Hippocampal formation (tissue), 2 donors: ENCODE measurements around the gene SHISAL2B.
"Not testable (repeated sequence)": the region's sequence is repeated elsewhere in the genome, so short reads cannot be mapped to it uniquely, and the experiment has no call there.

Experiments
- DNase-seq, 2 donors: peaks; one replicate each; lab custom pipeline; 2025; lab: John Stamatoyannopoulos, UW

The SHISAL2B gene

DNA sequence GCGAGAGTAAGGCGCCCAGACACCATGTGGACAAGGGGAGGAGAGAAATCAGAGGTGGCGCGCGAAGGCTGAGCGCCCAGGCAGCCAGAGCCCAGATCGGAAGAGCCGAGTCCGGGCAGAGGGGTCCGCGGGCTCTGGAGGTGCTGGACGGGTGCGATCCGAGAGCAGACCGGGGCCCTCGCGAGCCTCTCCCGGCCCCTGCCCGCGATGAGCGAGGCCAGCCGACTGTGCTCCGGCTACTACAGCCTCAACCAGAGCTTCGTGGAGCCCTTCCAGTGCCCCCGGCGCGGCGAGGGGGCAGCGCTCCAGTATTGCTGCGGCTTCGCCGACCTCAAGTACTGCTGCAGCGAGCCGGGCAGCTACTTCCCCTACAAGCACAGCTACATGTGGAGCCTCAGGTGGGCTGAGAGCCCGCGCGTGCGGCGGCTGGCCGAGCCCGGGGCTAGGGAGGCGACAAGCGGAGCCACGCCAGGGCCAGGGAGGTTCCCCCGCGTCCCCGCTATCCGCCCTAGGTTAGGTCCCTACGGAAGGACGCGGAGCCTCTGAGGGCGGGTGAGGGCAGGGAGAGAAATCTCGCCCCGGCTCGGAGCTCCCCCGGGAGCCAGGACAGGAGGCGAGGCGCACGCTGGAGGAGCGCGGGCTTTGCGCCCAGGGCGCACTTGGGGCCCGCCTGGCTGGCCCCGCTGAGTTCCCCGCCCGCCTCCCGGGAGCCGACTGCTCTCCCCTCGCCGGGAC, at the start of gene SHISAL2B:
Gene SHISAL2B (plus strand): TSS at position 87 of the 735 bp plus-strand sequence. CDS start 121 bp downstream, at position 208.
- no peak for DNase-seq

DNA sequence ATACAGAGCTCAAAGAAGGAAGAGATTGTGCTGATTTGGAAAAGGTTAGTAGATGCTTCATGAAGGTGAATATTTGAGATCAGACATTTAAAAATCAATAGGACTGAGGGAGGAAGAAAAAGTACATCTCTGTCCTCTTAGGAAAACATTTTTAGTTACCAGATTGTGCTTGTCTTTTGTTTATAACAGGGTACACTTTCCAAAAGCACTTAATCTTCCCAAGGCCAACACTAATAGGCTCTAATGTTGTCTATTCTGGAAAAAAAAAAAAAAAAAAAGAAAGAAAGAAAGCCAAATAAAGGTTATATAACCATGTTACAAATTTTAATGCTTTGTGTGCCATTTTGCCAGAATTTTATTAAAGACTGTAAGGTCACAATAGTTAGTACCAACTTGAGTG, 45.5 kb upstream of the SHISAL2B start:
- no peak for DNase-seq

DNA sequence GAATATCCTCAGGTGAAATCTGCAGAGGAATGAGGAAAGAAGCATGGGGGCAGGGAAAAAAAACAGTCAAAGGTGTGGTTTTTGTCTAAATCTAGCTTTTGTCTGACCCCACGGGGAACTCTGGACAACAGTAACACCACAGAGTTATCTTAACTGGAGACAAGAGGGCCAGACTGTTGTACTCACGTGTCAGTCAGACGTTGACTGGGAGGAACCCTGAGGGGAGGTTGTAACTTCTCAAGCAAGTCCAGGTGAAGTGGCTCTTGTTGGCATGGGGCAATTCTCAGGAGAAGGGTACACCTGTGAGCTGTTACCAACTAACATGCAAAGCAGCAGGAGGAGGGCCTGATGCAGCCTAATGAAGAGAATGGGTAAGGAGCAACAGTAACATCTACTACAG, 44.1 kb upstream of the SHISAL2B start:
- DNase-seq, result no peak

DNA sequence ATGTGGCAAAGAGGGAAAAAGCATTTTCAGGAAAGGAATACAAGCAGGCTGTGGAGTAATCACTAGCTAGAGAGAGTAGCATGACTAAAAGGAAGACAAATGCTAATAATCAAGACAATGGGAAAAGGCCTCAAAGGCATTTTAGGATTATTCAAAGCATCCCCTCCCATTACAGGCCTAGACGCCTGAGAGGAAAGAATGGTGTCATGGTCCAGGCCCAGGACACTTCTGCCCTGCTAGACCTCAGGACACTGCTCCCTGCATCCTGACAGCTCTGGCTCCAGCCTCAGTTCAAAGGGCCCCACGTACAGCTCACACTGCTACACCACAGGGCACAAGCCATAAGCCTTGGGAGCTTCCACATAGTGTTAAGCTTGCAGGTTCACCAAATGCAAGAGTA, 40.8 kb upstream of the SHISAL2B start:
- DNase-seq, result no peak

DNA sequence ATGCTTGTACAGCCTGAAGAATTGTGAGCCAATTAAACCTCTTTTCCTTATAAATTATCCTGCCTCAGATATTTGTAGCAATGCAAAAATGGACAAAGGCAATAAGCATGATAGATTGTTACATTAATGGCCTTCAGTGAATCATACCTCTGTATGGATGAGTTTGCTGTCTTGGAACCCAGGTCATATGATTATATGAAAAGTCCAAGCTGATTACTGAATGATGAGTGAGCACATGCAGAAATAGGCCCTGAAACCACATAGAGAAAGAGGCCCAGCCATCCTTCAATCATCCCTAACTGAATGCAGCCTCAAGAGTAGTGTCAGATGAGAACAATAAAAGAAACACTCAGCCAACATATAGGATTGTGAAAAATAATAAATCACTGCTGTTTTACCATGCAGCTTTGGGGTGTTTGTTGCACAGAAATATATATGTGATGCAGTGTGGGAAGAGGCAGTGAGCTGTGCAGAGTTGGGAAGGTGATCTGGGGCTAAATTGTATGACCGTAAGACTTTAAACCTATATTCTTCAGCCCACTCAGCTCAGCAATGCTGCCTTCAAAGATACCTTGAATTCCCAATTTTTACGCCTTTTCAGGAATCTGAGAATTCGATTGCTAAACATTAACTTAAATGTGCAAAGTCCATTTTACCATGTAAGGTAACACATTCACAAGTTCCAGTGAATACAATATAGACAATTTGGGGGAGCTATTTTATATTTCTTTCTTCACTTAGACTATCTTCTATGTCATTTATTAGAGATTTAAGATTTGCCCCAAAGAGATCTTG, 36.3 kb upstream of the SHISAL2B start:
- DNase-seq, result no peak

DNA sequence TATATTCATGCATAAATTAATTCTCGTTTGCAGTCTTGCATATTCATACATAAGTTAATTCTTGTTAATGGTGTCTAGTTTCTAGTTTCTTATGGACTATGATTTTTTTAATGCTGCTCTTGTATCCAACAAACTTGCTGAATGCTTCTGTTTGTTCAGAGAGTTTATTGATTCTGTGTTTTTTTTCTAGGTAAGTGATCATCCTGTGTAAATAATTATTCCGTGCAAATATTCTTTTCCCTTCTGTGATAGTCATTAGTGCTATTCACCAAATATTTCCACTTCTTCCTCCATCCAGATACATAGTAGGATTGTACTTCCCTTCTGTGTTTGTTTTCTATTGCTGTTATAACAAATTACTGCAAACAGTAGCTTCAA, 35.8 kb upstream of the SHISAL2B start:
- DNase-seq, result no peak

DNA sequence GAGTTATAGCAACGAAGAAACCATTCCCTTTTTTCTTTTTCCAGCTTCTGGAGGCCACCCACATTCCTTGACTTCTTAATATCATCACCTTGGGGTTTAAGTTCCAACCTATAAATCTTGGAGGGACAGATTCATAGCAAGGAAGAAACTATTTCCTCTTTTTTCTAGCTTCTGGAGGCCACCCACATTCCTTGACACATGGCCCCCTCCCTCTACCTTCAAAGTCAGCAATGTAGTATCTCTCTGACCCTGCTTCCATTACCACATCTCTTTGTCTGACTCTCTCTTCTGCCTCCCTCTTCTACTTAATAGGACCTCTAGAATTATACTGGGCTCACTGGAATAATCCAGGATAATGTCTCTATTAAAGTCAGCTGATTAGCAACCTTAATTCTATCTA, 34.7 kb upstream of the SHISAL2B start:
- no peak for DNase-seq

DNA sequence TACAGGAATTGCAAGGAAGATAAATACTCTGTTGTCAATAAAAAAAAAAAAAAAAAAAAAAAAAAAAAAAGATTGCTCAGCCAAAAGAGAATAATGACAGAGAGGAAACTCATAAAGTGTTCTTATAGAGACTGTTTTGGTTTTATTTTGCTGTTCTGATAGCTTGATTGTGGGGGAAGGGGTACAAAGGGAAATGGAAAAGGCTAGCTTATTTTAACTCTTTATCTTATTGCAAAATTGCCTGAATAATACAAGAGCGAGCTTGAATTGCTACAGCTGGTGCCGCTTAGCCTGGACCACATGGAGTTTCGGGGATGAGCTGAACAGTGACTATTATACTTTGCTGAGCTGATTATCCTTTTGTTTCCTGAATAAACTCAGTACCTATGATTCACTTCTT, 31.0 kb upstream of the SHISAL2B start:
- no peak for DNase-seq

DNA sequence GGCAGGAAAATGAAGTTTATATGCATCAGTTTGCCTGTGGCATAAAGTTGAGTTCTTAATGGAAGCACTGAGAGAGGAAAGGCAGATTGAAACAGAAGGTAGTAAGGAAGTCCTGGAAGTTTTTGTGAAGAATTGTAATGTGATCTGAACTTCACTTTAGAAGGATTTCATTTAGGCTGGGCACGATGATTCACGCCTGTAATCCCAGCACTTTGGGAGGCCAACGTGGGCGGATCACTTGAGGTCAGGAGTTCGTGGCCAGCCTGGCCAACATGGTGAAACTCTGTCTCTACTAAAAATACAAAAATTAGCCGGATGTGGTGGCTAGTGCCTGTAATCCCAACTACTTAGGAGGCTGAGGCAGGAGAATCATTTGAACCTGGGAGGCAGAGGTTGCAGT, 27.1 kb upstream of the SHISAL2B start:
- DNase-seq, result not testable (repeated sequence)

DNA sequence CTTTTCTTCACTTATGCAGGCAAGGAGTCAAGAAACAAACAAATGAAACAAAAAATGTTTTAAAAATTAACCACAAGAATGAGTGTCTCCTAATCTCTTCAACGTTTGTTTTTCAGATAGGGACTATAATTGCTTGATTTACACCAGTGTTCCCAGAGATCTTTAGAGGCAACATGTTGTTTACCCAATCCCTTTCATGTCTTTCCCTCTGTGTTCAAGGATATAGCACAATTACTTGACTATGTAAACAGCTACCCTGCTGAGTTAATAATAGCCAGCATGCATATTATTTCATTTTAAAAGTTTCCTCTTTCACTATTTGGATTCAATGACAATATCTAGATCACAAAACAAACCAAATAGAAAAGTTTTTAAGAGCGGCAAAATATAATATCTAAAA, 25.1 kb upstream of the SHISAL2B start:
- no peak for DNase-seq

DNA sequence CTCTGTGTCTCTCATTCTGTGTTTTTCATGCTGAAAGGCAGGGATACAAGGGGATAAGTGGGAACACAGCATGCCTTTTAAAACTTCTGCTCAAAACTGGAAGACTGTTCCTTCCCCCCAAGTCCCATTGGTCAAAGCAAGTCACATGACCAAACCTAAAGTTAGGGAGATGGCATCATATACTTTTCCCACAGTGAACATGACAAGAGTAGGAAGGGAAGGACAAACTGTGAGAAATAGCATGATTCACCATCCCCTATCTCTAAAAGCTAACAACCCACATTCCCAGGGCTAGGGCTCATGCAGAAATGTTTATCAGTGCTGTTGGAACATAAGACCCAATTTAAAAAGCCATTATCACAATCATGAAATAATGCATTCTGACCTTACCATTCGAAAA, 24.2 kb upstream of the SHISAL2B start:
- no peak for DNase-seq

DNA sequence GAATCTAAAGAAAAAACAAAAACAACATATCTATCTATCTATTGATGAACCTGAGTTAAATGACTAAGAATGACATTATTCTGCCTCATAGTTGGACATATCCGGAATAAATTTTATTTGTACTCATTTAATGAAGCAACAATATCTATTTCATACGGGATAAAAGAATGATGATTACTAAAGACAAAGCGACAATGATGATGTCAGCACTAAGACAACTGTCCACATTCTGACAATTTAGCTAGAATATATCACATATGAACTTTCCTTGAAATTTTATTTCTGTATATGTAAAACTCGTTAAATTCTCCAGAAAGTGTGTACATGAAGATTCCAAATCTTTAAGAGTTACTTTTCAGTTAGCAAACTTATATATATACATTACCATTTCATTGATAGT, 23.2 kb upstream of the SHISAL2B start:
- no peak for DNase-seq

DNA sequence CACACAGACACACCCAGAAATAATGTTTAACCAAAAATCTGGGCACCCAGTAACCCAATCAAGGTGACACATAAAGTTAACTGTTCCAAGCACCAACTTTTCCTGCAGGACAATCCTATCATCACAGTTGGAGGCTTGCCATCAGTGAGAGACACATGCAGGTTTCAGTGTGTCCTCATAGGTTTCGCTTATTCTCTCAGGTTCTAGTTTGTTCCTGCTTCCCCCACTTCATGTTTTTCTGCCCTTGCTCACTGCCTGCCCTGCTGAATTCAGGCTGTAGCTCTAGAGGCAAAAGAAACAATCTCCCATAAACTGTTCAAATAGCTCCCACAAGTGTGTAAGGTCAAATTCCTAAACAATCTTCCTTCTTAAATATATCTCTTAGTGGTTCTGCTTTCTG, 20.0 kb upstream of the SHISAL2B start:
- no peak for DNase-seq

DNA sequence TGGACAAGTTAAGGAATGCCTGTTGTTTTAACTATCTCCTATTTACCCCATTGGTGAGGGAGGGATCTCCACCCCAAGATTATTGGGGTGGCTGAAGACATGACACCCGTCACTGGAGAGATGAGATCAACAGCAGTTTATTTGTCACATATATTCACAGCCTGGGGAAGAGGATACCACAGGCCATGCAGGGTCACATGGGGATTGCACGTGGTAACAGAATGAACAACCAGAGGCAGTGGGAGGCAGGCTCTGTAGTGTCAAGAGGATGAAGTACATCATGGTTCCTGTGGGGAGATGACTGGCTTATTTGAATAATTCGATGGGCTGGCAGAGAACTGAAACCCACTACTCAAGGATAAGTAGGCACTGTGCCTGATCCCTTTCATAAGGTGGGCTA, 18.6 kb upstream of the SHISAL2B start:
- no peak for DNase-seq

DNA sequence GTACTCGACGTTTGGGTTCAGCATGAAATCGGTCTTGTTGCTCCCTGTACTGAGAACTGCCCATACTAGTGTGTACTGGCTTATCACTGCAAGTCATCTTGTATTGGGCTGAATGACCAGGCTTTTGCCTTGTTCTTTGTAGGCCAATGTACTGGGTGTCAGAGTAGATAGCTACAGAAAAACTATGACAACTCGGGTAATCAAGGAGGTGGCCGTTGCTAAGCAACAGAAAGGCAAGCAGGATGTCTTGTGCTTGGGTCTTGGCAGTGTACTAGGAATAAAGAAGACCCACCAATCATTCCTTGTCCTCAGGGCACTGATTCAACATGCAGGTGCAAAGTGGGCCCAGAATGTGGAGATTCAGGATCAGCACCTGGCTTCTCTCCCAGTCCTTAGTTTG, 11.9 kb upstream of the SHISAL2B start:
- no peak for DNase-seq

DNA sequence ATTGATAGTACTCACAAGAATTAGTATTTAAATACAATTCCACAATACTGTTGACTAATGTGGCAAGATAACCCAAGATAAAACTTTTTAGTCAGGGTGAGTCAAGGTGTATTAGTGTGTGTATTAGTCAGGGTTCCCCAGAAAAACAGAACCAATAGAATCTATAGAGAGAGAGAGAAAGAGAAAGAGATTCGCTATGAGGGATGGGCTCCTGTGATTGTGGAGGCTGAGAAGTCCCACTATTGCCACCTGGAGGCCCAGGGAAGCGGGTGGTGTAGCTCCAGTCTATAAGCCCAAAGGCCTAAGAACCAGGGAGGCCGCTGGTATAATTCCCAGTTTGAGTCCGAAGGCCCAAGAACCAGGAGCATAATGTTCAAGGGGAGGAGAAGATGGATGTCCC, 10.0 kb upstream of the SHISAL2B start:
- DNase-seq, result no peak

DNA sequence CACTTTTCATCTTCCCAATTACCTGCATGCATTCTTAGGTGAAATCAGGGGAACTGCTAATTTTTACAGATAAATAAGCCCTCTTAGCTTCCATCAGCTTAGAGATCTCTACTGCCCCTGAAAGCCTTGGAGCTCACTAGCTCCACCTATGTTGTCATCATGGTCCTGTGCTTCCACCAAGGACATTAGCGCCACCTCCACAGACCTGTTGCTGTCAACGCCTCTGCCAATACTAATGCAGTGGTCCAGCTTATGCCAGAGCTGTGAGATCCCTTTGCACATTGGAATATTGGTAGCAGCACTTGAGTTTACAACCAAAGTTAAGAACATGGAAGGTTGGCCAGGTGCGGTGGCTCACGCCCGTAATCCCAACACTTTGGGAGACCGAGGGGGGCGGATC, 7.7 kb upstream of the SHISAL2B start:
- no peak for DNase-seq

DNA sequence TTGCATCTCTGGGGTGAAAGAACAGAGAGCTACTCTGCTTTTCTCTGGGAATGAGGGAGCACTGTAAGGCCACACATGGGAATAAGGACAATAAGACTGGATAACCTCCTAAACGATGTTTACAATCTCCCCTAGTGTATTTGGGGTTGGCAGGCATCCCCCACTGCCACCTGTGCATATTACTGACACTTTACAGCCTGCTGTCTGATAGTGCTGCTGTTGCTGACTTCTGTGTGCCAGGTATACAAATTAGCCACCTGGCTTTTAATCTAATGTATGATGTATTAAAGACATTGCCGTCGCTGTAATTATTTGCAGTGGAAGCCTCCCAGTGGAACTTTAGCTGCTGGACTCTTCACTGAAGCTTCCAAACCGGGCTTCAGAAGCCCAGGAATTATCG, 4.4 kb upstream of the SHISAL2B start:
- DNase-seq, result no peak

DNA sequence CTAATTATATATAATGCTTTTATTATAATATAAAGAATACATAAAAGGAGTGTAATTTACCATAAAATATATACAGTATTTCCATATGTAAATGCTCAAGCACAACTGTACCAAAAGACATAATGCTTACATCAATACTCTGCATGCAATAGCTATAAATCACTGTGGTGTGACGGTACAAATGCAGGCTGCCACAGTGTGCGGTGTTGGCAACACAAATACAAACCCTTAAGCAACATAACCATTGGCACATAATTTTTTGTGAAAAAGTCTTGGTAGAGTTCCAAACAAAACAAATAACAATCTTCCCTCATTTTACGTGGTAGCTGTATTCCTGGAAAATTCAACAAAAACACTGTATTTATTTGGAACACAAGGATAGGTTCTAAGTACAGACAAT, 1.9 kb upstream of the SHISAL2B start:
- no peak for DNase-seq

DNA sequence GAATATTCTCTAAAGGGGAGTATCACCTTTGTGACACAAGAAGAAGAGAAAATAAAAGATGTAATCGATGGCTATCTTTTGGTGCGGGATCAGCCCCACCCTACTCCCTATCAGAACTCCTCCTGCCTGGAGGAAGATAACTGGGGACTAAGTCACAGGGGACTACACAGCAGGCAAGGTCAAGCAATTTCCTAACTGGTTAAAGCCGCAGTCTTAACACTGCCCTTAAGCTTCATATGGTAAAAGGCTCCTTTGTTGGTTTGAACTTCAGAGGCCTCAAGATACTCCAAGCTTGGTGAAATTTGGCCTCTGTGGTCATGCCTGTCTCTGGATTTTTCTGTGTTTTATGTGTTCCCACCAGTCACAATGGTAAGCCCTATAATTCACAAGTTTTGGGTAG, 1.3 kb upstream of the SHISAL2B start:
- DNase-seq, result no peak

DNA sequence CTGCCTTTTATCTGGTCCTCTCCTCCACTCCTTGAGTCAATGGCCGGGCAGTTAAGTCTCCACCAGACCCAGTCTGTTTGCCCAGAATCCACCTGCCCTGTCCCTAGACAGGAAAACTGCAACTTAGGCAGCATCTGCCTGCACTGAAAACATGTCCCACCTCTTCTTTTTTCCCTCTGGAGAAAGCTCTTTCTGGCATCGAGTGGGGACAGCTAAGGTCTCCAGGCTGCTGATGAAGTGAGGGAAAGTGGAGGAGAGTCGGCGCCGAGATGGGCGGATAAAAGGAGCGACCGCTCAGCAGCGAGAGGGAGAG, 243 bp upstream of the SHISAL2B start:
- DNase-seq, result no peak

DNA sequence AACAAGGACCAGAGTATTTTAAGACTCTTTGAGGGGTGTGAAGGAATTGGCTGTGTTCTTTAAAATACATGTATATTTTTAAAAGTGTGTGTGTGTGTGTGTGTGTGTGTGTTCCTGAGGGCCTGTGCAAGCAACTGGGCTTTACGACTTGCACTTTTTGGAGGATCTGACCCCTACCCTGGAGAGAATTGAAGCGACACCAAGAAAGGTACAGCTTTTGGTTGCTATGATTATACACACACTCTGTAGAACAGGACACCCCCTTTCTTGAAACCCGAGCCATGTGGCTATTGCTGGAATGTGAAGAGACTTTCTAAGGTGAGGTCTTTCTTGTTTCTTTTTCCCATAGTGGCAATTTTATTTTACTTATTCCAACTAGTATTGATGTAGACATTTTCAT, 988 bp downstream of the SHISAL2B start:
- no peak for DNase-seq

DNA sequence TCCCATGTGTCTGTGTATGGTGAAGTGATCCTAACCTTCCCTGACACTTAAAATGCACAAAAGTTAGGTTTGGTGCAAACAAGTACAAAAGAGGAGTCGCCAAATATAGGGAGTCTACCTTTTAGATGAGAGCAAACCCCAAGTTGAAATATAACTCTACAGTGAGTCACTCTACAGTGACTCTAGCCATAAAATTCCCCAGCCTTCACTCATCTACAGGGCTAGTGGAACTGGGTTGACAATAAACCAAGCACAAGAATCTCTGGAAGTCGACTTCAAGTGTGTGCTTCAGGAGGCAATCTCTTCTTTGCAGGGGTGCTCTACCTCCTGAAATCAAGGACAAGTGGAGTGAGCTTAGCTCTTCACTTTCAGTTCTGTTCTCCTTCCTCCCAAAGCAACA, 3.3 kb downstream of the SHISAL2B start:
- DNase-seq, result no peak

DNA sequence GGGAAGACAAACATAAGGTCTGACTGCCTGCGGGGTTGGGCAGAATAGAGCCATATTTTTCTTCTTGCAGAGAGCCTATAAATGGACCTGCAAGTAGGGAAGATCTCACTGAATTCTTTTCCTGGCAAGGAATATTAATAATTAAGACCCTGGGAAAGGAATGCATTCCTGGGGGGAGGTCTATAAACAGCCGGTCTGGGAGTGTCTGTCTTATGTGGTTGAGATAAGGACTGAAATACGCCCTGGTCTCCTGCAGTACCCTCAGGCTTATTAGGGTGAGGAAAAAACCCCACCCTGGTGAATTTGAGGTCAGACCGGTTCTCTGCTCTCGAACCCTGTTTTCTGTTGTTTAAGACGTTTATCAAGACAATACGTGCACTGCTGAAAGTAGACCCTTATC, 6.1 kb downstream of the SHISAL2B start:
- not testable (repeated sequence) for DNase-seq
